Prostate gland (tissue), 2 donors: ENCODE measurements around the gene GPS1.
A peak's percentile ranks its signal among the peaks of the same experiment; 100 is the strongest.

Experiments
- POLR2A ChIP-seq: fragments of 450-650 bp; IDR thresholded peaks from one replicate; pipeline ENCODE4 v1.6.1; 2016; ENCODE audit warnings: antibody characterized with exemption, mild to moderate bottlenecking
- TF ChIP-seq, protein P1 (sequence below), 4 experiments: fragments of 200-600 bp in 2 of 4; fragments of 450-650 bp in 2 of 4; sonication (generic) in 2 of 4; IDR thresholded peaks; 1 replicate in 3 of 4; 2 replicates in 1 of 4; pipeline ENCODE4 v1.5.1; 2016 to 2019; ENCODE audit warnings: antibody characterized with exemption in 4 of 4, mild to moderate bottlenecking in 2 of 4, moderate library complexity in 2 of 4

DNA sequence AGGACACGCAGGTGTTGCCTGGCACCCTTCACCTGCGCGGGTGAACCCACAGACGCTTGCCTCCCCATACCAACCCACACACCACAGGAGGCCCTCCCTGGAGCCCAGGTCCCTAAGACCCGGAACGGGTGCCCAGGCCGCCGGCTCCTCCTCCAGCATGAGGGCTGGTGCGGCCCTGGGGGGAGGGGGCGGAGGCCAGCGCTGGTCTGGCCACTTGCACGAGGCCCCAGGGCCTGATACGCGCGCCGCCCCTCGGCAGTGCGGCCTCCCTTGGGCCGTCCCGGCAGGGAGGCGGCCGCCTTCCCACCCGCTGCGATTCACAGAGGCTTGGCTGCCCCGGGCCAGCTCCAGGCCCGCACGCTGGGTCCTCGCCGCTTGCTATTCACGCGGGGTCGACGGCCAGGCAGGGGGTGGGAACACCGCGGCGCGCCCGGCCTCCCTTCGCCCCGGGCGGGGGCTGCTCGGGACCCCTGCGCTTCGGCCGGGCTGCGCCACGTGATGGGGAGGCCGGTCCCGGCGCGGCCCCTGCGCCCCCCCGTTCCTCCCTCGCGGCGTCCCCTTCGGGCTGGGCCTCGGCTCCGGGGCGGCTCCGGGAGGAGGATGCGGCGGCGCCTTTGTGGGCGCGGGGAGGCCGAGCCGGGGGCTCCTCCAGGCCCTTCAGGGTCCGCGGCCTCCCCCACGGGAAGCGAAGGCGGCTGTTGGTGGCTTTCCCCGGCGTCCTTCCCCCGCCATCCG is 45.7 kb downstream of the GPS1 start:
- TF ChIP-seq, protein P1, sequence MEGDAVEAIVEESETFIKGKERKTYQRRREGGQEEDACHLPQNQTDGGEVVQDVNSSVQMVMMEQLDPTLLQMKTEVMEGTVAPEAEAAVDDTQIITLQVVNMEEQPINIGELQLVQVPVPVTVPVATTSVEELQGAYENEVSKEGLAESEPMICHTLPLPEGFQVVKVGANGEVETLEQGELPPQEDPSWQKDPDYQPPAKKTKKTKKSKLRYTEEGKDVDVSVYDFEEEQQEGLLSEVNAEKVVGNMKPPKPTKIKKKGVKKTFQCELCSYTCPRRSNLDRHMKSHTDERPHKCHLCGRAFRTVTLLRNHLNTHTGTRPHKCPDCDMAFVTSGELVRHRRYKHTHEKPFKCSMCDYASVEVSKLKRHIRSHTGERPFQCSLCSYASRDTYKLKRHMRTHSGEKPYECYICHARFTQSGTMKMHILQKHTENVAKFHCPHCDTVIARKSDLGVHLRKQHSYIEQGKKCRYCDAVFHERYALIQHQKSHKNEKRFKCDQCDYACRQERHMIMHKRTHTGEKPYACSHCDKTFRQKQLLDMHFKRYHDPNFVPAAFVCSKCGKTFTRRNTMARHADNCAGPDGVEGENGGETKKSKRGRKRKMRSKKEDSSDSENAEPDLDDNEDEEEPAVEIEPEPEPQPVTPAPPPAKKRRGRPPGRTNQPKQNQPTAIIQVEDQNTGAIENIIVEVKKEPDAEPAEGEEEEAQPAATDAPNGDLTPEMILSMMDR (IDR thresholded peaks at IDR 0.05) = no peak
- TF ChIP-seq POLR2A = peak; percentile 30
